Measurements from ENCODE around the gene LIMS1. TPM values are rescaled to one million over a fixed set of nuclear protein-coding genes. Genes with fewer than 3 reads are reported as not detected.
A peak's percentile ranks its signal among the peaks of the same experiment; 100 is the strongest.
"Not testable (repeated sequence)": the region's sequence is repeated elsewhere in the genome, so short reads cannot be mapped to it uniquely, and the experiment has no call there.

LIMS1 gene
- total RNA-seq, 1 donor from 2014 or later = 19.4 TPM

DNA sequence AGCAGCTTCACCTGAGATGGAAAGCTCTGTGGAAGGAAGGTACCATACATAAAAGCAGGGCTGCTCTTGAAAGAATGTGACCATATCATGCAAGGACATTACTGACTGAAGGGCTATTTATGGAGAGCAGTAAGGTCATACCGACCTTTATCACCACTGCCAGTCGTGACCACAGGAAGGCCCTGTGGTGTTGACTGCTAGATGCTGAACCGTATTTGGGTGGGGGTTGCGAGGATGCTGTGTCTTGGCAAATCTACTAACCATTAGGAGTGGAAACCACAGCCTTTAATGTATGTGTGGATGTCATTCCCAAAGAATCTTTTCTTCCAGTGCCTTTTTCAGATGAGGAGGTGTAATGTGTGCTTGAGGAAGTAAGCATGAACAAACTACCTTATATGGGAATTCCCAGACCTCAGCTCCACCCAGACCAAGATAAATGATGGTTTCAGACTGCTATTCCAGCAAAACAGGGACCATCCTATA, 60.8 kb downstream of the LIMS1 start:
- Histone ChIP-seq H3K4me3 (no peak overlapping the region), H3K27me3 (no peaks in the 10 kb centered on the region), H3K27ac (no peak overlapping the region), H2AFZ (replicated peaks) (no peak overlapping the region), H3K36me3 (no peaks in the 10 kb centered on the region), H4K20me1 (ENCODE audit: low read depth) (no peaks in the 10 kb centered on the region), H3K9me3 (ENCODE audit: low read depth) (no peaks in the 10 kb centered on the region), H3K79me2 (ENCODE audit: low read depth) (peaks cover 12% of the 10 kb centered on the region), H3K4me2 (peak overlapping the region; percentile 59), H3K9ac (no peak overlapping the region), H3F3A (ENCODE audit: low read depth) (peaks cover 18% of the 10 kb centered on the region), H3K4me1 (peaks cover 35% of the 10 kb centered on the region)
- no peak for DNase-seq (ENCODE audit: low spot score)
- Mint-ChIP-seq H3K27me3 (ENCODE audit: insufficient read depth, low read depth) (no peaks in the 10 kb centered on the region), H3K36me3 (peaks cover 7% of the 10 kb centered on the region), H3K9me3 (peaks cover 3% of the 10 kb centered on the region), H3K4me3 (no peak overlapping the region), H3K4me1 (peaks cover 37% of the 10 kb centered on the region), H3K27ac (no peak overlapping the region)
- TF ChIP-seq EZH2phosphoT487 (IDR thresholded peaks at IDR 0.05) = no peak
- TF ChIP-seq, protein P1, sequence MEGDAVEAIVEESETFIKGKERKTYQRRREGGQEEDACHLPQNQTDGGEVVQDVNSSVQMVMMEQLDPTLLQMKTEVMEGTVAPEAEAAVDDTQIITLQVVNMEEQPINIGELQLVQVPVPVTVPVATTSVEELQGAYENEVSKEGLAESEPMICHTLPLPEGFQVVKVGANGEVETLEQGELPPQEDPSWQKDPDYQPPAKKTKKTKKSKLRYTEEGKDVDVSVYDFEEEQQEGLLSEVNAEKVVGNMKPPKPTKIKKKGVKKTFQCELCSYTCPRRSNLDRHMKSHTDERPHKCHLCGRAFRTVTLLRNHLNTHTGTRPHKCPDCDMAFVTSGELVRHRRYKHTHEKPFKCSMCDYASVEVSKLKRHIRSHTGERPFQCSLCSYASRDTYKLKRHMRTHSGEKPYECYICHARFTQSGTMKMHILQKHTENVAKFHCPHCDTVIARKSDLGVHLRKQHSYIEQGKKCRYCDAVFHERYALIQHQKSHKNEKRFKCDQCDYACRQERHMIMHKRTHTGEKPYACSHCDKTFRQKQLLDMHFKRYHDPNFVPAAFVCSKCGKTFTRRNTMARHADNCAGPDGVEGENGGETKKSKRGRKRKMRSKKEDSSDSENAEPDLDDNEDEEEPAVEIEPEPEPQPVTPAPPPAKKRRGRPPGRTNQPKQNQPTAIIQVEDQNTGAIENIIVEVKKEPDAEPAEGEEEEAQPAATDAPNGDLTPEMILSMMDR (IDR thresholded peaks at IDR 0.05) = no peak
- TF ChIP-seq EZH2 (IDR thresholded peaks at IDR 0.05) = no peak

DNA sequence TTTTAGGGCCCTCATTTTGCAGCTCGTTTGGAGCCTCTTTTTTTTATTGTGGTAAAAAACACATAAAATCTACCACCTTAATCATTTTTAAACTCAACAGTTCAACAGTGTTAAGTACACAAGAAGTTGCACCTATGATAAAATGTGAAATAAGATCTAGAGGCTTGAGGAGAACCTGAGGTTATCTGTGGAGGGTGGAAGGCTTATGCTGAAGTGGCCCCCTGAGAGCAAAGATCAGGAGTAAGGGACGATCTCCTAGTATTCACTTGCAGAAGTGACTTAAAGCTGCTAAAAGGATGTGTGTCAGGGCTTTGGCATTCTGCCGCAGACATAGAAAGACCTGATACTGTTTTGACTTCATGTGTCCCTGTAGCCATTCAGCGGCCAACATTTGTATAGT, 61.5 kb downstream of the LIMS1 start:
- H3K36me3 Mint-ChIP-seq; H2AFZ ChIP-seq (replicated peaks); H3K27me3 ChIP-seq; H3K4me3 ChIP-seq; H3K36me3 ChIP-seq; DNase-seq (ENCODE audit: low spot score); H3K4me3 Mint-ChIP-seq; H3K27me3 Mint-ChIP-seq (ENCODE audit: insufficient read depth, low read depth); H3K4me2 ChIP-seq; H3K27ac ChIP-seq; H3K27ac Mint-ChIP-seq; H4K20me1 ChIP-seq (ENCODE audit: low read depth); H3K9ac ChIP-seq; H3K9me3 Mint-ChIP-seq; H3K79me2 ChIP-seq (ENCODE audit: low read depth); H3K9me3 ChIP-seq (ENCODE audit: low read depth): not testable (repeated sequence)
- peaks cover 18% of the 10 kb centered on the region for H3F3A ChIP-seq (ENCODE audit: low read depth)
- peaks cover 36% of the 10 kb centered on the region for H3K4me1 Mint-ChIP-seq
- peaks cover 35% of the 10 kb centered on the region for H3K4me1 ChIP-seq

DNA sequence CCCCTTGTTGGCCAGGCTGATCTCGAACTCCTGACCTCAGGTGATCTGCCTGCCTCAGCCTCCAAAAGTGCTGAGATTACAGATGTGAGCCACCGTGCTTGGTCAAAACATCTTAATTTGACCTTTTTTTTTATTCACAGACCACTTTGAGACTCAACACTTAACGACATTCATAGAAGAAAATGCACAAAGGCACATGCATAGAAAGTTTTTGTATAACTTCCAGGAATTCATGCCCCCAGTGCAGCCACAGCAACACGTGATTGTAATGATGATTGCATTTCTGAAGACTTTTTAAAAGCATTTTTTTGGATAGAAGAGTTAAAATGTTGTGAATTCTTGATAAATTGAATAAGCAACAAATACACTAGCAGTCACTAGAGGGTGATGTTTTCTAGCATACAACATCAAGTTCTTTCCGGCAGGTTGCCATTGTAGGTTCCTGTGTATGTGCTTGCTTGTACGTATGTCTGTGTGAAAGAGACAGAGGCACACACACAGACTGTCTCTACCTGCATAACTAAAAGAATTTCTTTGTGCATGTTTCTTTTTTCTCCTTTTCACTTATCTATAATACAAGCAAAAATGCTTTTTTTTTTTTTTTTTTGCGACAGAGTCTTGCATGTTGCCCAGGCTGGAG, 63.0 kb downstream of the LIMS1 start:
- peaks cover 35% of the 10 kb centered on the region for H3K4me1 ChIP-seq
- H3K9ac ChIP-seq; DNase-seq (ENCODE audit: low spot score); H3K27me3 Mint-ChIP-seq (ENCODE audit: insufficient read depth, low read depth); H3K27ac Mint-ChIP-seq; H3K36me3 Mint-ChIP-seq; H3K4me3 Mint-ChIP-seq; H3K27ac ChIP-seq; H4K20me1 ChIP-seq (ENCODE audit: low read depth); H2AFZ ChIP-seq (replicated peaks); H3K9me3 ChIP-seq (ENCODE audit: low read depth); H3K4me3 ChIP-seq; H3K4me2 ChIP-seq; H3K36me3 ChIP-seq; H3K27me3 ChIP-seq: not testable (repeated sequence)
- H3F3A ChIP-seq (ENCODE audit: low read depth) = peaks cover 18% of the 10 kb centered on the region
- peaks cover 28% of the 10 kb centered on the region for H3K4me1 Mint-ChIP-seq
- TF ChIP-seq, protein P1 (IDR thresholded peaks at IDR 0.05) = peak; percentile 4
- peaks cover 16% of the 10 kb centered on the region for H3K9me3 Mint-ChIP-seq
- peaks cover 24% of the 10 kb centered on the region for H3K79me2 ChIP-seq (ENCODE audit: low read depth)

DNA sequence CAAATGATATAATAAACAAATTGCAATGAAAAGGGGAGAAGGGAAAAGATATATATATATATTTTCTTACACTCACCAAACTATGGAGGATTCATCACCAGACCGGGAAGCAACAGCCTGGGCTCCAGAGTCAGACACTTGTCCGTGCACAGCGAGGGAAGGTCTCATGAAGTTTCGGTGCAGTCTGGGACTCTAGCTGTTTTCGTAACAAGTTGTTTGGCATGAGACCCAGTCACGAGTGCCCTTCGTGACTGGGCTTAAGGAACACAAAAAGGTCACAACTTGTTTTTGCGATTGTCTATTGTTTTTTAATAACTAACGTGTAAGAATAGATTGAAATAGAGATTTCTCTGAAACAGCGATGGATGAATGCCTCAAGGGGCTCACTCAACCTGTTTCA, 66.9 kb downstream of the LIMS1 start:
- not testable (repeated sequence) for H2AFZ ChIP-seq (replicated peaks); H3K9me3 ChIP-seq (ENCODE audit: low read depth); H3K27ac ChIP-seq; H3K4me1 Mint-ChIP-seq; H3K4me2 ChIP-seq; H3F3A ChIP-seq (ENCODE audit: low read depth); H3K4me3 ChIP-seq; H3K4me1 ChIP-seq; H4K20me1 ChIP-seq (ENCODE audit: low read depth); H3K27me3 ChIP-seq; H3K4me3 Mint-ChIP-seq; H3K36me3 ChIP-seq; H3K9ac ChIP-seq; DNase-seq (ENCODE audit: low spot score); H3K27me3 Mint-ChIP-seq (ENCODE audit: insufficient read depth, low read depth); H3K27ac Mint-ChIP-seq; H3K36me3 Mint-ChIP-seq
- peaks cover 26% of the 10 kb centered on the region for H3K9me3 Mint-ChIP-seq
- H3K79me2 ChIP-seq (ENCODE audit: low read depth) = peaks cover 23% of the 10 kb centered on the region
